ENCODE results near the gene SHF. TPM values are rescaled to one million over a fixed set of nuclear protein-coding genes. Genes with fewer than 3 reads are reported as not detected.
A peak's percentile ranks its signal among the peaks of the same experiment; 100 is the strongest.

Gene SHF
- total and polyA plus RNA-seq, 2 of the 4 experiments (the other 2 are of a cell fraction) = 1.8 to 3.5 TPM

DNA sequence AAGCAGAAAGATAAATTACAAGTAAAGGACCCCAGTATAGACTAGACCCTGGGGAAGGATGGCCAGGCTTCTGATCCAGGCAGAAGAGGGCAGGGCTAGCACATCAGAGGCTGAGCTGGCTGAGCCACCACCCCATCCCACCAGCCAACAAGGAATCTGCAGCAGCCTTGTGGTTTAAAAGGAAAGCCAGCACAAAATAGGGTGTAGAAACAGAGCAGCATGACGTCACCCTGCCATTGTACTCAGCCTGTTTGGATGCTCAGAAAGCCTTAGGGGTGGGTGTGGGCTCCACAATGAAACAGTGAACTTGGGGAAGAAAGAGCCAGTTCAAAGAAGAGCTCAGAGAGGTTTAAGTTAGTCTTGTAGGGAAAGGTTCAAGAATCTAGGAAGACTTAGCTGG lies 29.8 kb downstream of the SHF start:
- H3K23ac ChIP-seq (ENCODE audit: low read depth, low read length) = no peak overlapping the region
- no peak overlapping the region for H3K4me3 ChIP-seq (ENCODE audit: insufficient read depth, low read depth, low read length)
- no peak overlapping the region for H3K14ac ChIP-seq (replicated peaks; ENCODE audit: low read depth, low read length)
- H3K27me3 ChIP-seq (ENCODE audit: control insufficient read depth, insufficient read depth, low read length) = no peaks in the 10 kb centered on the region
- H3K27ac ChIP-seq (ENCODE audit: insufficient read depth, low read length) = no peak overlapping the region
- H2BK20ac ChIP-seq (ENCODE audit: low read depth, low read length) = no peak overlapping the region
- H2BK120ac ChIP-seq (ENCODE audit: low read depth, low read length) = no peak overlapping the region
- 0 out of 2 replicates have a peak overlapping the region, but pooled peaks have one; percentile 0 for H2AK5ac ChIP-seq (ENCODE audit: low read depth, low read length)
- no TSS peak for BruUV-seq (replicated peaks)
- no peak for TF ChIP-seq POLR2A (IDR thresholded peaks at IDR 0.05; ENCODE audit: low read depth, low read length)
- no peak for TF ChIP-seq RCOR1 (IDR thresholded peaks at IDR 0.05; ENCODE audit: insufficient replicate concordance, low read length)
- TF ChIP-seq SMC3 (IDR thresholded peaks at IDR 0.05; ENCODE audit: low read depth, low read length) = no peak
- 0 out of 2 replicates have a peak, but pooled peaks have one; percentile 23 for TF ChIP-seq CEBPB (IDR thresholded peaks at IDR 0.05; ENCODE audit: low read depth, low read length)
- H3K36me3 ChIP-seq (ENCODE audit: control insufficient read depth, insufficient read depth, low read length) = no peaks in the 10 kb centered on the region
- ChIA-PET POLR2A (ENCODE audit: unreplicated experiment) (no interaction called here), CTCF (no interaction called here)
- peak; percentile 48 for ATAC-seq (ENCODE audit: low read depth)
- H4K5ac ChIP-seq (ENCODE audit: low read depth, low read length) = no peak overlapping the region
- dilution Hi-C loops (cut with HindIII; ENCODE audit: low sequenced_read_pairs, unreplicated experiment) = no loop called here
- H3K4me1 ChIP-seq (ENCODE audit: control insufficient read depth, insufficient read depth, low read length) = peaks cover 12% of the 10 kb centered on the region
- no peak overlapping the region for H3K4me2 ChIP-seq (ENCODE audit: low read depth, low read length)
- no peaks in the 10 kb centered on the region for H3K79me1 ChIP-seq (ENCODE audit: low read depth in 1 of 2, low read length in 2 of 2)
- intact Hi-C loops (cut with micrococcal nuclease) = no loop called here
- no peaks in the 10 kb centered on the region for H3K9me3 ChIP-seq (ENCODE audit: control insufficient read depth, insufficient read depth, low read length)
- H3K18ac ChIP-seq (ENCODE audit: low read depth, low read length) = no peak overlapping the region
- DNase-seq = peak; percentile 81
- peaks cover 12% of the 10 kb centered on the region for H3K9me1 ChIP-seq (ENCODE audit: insufficient read depth, low read length)
- WGBS, 2 experiments (ENCODE audit: extremely low coverage in 2 of 2, insufficient read length in 1 of 2) = 43% methylated on average over 1 of the region's 1 CpG; no CpG with 5 or more reads in 1 of the 2 experiments
- H2BK15ac ChIP-seq (ENCODE audit: low read depth, low read length) = no peak overlapping the region
- no peak overlapping the region for H4K91ac ChIP-seq (ENCODE audit: insufficient read depth, low read depth, low read length)
- H2AFZ ChIP-seq (replicated peaks; ENCODE audit: low read length, poor library complexity) = no peak overlapping the region
- H3K4ac ChIP-seq (ENCODE audit: low read depth, low read length) = no peak overlapping the region
- peak overlapping the region; percentile 17 for H2AK9ac ChIP-seq (replicated peaks; ENCODE audit: low read depth, low read length, poor library complexity)
- H3K9ac ChIP-seq (ENCODE audit: low read depth, low read length) = no peak overlapping the region
- no peak overlapping the region for H2BK5ac ChIP-seq (ENCODE audit: low read depth, low read length, poor library complexity, severe bottlenecking)
- in situ Hi-C loops (cut with MboI; ENCODE audit: low sequenced_read_pairs) = no loop called here
- H4K20me1 ChIP-seq (ENCODE audit: insufficient read depth, low read length) = no peaks in the 10 kb centered on the region
- H3K56ac ChIP-seq (ENCODE audit: extremely low read depth, insufficient read depth, low read length) = no peak overlapping the region
- no peak overlapping the region for H4K8ac ChIP-seq (ENCODE audit: low read depth in 2 of 2, low read length in 2 of 2)
